NCI-H2227 treated with DMSO at 0.1 percent for 48 hours (cell line): ENCODE results near the gene MACC1.
"Not testable (repeated sequence)": the region's sequence is repeated elsewhere in the genome, so short reads cannot be mapped to it uniquely, and the experiment has no call there.

Experiments
- DNase-seq: peaks from one replicate; lab custom pipeline; 2025; lab: John Stamatoyannopoulos, UW

MACC1 gene

GRCh38 chr7:20229081-20229480 is 11.9 kb upstream of the MACC1 start:
- DNase-seq = no peak

DNA sequence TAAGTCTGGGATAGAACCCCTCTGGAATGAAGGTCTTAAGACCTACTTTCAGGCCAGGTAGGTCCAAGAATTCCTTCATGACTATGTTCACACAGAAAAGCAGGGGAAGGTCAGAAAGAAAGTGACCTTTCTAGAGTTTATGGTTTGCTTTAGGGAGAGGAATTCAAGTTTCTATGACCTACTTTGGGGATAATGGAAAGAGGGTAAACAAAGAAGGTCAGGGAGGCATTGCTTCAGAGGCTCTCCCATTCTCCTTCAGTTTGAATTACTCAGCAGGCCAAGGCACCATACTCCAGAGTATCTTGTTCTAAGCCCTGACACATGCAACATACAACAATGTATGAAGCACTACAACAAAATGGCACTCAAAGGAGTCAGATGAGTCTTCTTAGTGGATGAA is 11.5 kb upstream of the MACC1 start:
- no peak for DNase-seq

DNA sequence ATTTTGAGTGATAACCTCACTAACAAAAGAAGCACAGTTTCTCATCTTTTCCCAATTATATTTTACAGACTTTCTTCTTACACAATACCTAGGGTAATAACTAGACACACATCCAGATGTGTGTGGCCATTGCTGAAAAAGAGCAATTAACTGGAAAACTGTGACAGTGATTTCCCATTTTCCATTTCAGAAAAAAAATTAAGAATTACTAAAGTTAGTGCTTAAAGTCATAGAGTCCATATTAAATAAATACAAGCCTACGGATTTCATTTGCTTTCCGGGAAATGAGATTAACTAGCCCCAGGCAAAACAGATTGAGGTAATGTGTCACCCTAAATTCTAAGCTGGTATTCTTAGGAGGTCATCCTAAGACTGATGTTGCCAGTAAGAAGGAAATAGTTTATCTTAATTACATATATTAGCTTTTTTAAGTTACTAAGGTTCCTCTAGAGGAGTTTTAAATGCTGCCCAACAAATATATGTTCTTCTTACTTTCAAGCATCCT is 10.2 kb upstream of the MACC1 start:
- no peak for DNase-seq

- no peak for DNase-seq
Observed at GRCh38 chr7:20226860-20227259, 9.7 kb upstream of the MACC1 start.

DNA sequence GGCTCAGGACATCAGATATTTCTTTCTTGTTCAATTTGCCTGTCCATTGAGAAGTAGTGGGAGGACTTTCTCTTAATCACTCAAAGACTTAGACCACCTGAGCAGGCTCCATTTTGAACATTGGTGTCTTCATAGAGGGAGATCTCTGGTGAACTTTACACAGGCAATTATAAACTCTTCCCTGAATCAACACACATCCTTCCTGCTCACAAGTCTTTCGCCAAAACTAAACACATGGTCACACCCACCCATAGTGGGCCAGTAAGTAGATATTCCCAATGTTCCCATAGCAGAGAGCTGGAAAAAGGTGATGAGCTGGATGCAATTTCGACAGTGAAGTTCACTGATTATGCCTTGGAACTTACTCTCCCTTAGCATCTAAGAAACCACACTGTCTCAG is 8.2 kb upstream of the MACC1 start:
- DNase-seq = no peak

- DNase-seq = no peak
Observed at GRCh38 chr7:20224025-20224424, 6.8 kb upstream of the MACC1 start.

DNA sequence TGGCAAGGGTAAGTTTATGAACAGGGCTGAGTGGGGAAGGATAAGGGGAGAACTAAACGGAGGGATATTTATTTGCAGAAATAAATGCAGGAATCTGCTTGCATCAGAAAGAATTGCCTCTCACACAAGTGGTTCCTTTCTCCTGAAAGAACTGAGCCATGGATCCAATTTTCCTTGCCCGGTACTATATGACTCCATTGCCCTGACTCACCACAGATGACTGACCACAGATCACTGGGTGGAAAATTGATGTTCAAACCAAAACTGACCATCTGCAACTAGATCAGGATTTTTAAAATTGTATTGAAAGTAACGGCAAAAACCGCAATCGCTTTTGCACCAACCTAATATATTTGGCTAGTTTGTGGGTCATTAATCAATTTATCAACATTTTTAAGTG is 6.2 kb upstream of the MACC1 start:
- DNase-seq = no peak

- DNase-seq = no peak
Observed at GRCh38 chr7:20222219-20222828, 5.1 kb upstream of the MACC1 start.

DNA sequence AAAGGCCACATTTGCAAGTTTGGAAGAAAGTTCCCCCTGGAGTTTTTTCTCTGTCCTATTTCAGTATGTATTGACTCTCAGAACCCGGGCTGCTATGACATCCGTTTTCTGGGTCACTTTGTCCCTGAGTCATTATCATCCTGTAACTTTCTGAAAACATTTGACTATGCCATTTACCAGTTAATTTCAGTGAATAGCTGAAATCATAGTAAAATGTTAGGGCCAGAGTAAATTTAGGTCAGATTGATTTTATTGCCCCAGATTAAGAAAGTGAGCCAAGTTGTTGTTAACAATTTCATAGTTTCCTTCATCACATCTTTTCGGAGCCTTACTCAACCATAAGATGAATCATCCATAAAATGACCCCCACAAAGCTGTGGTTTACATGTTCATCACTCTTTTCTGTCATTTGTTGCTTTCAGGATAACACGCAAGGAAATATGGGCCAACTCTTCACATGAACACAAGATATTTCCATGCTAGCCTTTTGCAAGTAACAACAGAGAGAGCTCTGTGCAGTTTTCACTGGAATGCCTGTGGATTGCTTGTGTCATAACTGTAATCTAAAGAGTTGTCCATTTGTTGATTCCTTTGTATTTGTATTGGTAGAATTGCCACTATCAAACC is 3.9 kb upstream of the MACC1 start:
- DNase-seq = no peak

- no peak for DNase-seq
Observed at GRCh38 chr7:20220293-20220761, 3.1 kb upstream of the MACC1 start.

GRCh38 chr7:20219446-20220292 is 2.5 kb upstream of the MACC1 start:
- no peak for DNase-seq

- no peak for DNase-seq
Observed at GRCh38 chr7:20219062-20219445, 1.9 kb upstream of the MACC1 start.

- DNase-seq = no peak
Observed at GRCh38 chr7:20218279-20218678, 1.1 kb upstream of the MACC1 start.

- DNase-seq = no peak
Observed at GRCh38 chr7:20216406-20217036, 663 bp downstream of the MACC1 start.

DNA sequence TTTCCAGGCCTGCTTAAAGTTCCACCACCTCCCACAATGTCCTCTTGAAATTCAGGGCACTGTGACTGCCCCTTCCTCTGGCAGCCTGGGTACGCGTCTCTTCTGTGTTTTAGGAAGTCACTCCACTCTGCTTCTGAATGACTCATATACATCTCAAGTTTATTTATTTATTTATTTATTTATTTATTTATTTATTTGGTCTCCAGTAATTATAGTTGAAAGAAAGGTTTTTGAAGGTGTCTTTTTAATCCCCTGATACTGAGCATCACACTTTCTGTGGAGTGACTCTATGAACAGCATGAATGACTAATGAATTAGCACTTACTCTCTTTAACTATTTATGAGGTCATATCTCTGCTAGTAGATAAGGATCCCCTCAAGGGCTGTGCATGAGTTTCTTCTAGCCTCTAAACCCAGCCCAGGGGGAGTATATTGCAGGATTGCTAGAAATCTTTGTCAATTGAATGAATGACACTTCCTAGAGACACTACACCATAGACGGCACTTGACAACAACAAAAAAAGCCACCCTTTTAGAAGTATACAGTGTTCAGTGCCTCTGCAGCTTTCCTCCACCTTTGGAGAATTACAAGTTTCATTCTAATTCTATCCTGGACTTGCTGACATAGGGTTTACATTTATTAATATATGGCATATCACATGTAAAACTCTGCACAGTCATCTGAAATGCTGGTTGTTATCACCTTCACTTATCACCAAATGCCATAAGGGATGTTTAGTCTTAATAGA is 2.1 kb downstream of the MACC1 start:
- no peak for DNase-seq

GRCh38 chr7:20214132-20214531 is 3.1 kb downstream of the MACC1 start:
- no peak for DNase-seq

GRCh38 chr7:20213378-20213777 is 3.8 kb downstream of the MACC1 start:
- no peak for DNase-seq

DNA sequence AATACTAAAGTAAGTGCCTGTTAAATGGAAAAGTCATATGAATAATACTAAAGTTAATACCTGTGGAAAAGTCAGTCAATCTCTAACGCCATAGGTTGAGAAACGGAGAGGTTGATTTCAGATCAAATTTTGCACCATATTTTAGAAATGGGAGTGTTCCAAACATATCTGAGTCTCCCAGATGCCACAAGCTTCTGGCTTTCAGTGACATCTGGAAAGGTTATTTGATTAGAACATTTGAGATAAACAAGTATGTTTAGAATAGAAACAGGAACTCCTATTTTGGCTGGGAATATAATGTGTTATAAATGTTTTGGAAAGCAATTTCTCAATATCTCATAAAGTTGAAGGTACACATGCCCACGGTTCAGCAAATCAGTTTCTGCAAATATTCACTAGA is 5.8 kb downstream of the MACC1 start:
- DNase-seq = no peak

- DNase-seq = no peak
Observed at GRCh38 chr7:20208651-20209307, 8.4 kb downstream of the MACC1 start.

DNA sequence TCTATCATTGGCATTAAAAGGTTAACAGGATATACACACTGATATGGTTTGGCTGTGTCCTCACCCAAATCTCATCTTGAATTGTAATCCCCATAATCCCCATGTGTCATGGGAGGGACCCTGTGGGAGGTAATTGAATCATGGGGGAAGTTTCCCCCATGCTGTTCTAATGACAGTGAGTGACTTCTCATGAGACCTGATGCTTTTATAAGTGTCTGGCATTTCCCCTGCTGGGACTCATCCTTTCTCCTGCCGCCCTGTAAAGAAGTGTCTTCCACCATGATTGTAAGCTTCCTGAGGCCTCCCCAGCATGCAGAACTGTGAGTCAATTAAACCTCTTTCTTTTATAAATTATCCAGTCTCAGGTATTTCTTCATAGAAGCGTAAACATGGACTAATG is 9.4 kb downstream of the MACC1 start:
- DNase-seq = not testable (repeated sequence)
